NCI-H774 (cell line): ENCODE results near the gene AKAP8L.

Experiments
- DNase-seq: peaks from one replicate; lab custom pipeline; 2025; lab: John Stamatoyannopoulos, UW

The AKAP8L gene

GRCh38 chr19:15432629-15433518 is 14.1 kb upstream of the AKAP8L start:
- DNase-seq, result peak; percentile 88

DNA sequence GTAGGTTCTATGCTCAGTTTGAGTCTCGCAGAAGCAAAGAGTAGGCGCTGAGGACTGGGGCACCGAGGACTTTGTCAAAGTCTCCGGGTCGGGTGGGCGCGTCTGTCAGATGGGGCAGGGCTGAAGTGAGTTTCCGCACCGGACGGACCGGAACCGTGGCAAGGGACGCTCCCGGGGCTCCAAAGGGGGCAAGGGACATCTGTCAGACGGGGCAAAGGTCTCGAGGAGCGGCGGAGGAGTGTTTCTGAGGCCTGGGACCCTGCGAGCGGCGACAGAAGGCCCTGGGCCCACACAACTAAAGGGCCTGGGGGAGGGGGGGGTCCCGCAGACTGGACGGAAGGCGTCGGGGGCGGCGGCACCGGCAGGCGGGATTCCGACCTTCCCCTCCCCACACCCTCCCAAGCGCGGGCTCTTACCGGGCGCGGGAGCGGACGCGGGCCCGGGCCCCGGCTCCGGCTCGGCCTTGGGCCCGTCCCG is 13.3 kb upstream of the AKAP8L start:
- no peak for DNase-seq

DNA sequence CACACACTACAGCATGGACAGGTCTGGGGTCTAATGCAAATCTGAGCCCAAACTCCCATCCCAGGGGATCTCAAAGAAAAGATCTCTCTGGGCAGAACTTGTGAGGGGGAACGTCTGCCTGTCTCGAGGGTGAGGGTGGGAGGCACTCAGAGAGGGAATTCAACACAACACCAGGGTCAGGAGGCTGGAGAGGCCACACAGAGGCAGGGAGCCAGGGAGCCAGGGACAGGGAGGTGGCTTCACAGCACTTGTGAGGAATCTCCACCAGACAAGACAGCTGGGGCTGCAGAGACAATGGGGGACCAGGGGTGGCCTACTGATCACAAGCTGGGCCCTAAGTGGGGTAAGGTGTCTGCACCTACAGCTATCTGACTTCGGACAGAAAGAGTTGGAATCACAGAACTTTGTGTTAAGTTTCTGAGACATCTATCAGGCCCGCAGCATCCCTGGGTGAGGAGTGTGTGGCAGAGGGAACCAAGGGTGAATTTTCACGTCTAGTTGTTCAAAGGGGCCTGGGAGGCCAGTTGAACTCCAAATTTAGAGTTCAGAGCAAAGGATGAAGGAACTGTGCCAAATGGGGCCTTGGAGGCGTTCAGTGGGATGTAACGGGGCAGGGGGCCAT is 12.7 kb upstream of the AKAP8L start:
- DNase-seq, result no peak

GRCh38 chr19:15430526-15431120 is 11.8 kb upstream of the AKAP8L start:
- DNase-seq, result no peak

GRCh38 chr19:15429825-15430467 is 11.2 kb upstream of the AKAP8L start:
- no peak for DNase-seq

GRCh38 chr19:15428956-15429824 is 10.4 kb upstream of the AKAP8L start:
- DNase-seq, result no peak

- DNase-seq, result no peak
These were observed 9.2 kb upstream of the AKAP8L start for GRCh38 chr19:15427991-15428471.

DNA sequence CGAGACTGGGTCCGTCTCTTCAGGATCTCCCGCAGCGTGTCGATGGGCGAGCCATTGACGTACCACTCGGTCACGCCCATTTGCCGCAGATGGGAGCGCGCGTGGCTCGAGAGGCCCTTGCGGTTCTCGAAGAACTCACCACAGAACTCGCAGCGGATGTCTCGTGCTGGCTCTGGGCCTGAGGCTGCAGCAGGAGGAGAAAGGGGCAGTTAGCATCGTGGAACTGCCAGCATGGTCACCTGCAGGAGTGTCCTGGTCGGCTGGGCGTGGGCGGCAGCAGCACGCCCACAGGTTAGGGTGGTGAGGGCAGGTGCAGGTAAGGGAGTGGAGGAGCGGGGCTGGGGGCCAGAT is 8.5 kb upstream of the AKAP8L start:
- DNase-seq, result no peak

- DNase-seq, result no peak
These were observed 7.9 kb upstream of the AKAP8L start for GRCh38 chr19:15426485-15427349.

DNA sequence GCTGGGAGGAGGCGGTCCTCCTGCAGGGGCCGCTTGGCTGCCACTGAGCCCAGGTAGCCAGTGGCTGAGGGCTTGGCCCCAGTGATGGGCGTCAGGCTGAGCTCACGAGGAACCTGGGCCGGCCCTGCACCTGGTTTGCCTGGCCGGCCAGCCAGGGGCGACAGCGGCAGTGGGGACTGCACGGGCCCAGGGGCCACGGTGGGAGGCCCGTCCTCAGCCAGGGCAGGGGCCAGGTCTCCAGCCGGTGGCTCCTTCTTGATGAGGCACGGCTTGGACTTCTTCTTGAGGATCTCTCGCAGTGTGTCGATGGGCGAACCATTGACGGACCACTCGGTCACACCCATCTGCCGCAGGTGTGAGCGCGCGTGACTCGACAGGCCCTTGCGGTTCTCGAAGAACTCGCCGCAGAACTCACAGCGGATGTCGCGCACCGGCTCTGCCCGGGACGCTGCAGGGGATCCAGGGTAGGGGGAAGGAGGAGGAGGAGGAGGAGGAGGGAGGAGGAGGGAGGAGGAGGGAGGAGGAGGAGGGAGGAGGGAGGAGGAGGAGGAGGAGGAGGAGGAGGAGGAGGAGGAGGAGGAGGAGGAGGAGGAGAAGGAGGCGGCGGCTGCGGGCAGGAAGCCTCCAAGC is 6.6 kb upstream of the AKAP8L start:
- DNase-seq, result no peak

GRCh38 chr19:15424692-15425272 is 6.0 kb upstream of the AKAP8L start:
- no peak for DNase-seq

DNA sequence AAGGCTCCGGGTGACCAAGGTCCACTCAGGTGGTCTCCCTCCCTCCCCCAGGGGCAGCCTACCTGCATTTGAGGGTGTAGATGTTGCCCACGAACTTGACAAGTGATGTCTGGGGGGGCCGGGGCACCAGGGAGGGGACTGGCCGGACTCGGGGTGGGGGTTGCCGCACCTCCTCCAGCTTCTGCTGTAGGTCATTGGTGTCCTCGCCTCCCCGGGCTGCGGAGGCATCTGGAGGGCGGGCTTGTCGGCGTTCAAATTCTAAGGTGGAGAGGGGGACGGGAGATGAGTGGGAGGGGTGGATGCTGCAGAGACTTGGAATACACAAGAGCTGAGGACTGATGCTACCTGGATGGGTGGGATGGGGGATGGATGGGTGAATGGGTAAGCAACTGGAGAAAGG is 5.3 kb upstream of the AKAP8L start:
- DNase-seq, result no peak

- DNase-seq, result no peak
These were observed 4.3 kb upstream of the AKAP8L start for GRCh38 chr19:15423130-15423529.

GRCh38 chr19:15422296-15423075 is 3.7 kb upstream of the AKAP8L start:
- no peak for DNase-seq

GRCh38 chr19:15421721-15422260 is 3.0 kb upstream of the AKAP8L start:
- no peak for DNase-seq

GRCh38 chr19:15421136-15421695 is 2.4 kb upstream of the AKAP8L start:
- DNase-seq, result no peak

GRCh38 chr19:15419413-15420025 is 731 bp upstream of the AKAP8L start:
- no peak for DNase-seq

- no peak for DNase-seq
These were observed 583 bp downstream of the AKAP8L start for GRCh38 chr19:15418231-15418578.
